GM23248 (cell line): ENCODE results near the gene TMEM51. TPM values are rescaled to one million over a fixed set of nuclear protein-coding genes. Genes with fewer than 3 reads are reported as not detected.

Experiments
- DNase-seq: peaks from one replicate; pipeline ENCODE4 v3.0.0-alpha.2; 2015
- H2AFZ ChIP-seq: fragments of 200-600 bp; sonication (generic); 2 replicates; pipeline ENCODE4 v1.6.1; 2016; ENCODE audit warnings: antibody characterized with exemption
- H3F3A ChIP-seq: fragments of 200-600 bp; sonication (generic); 2 replicates; pipeline ENCODE4 v1.6.1; 2016; ENCODE audit warnings: mild to moderate bottlenecking, antibody characterized with exemption, mixed run types; ENCODE audit not compliant: insufficient read depth
- H3K27ac ChIP-seq: fragments of 200-600 bp; sonication (generic); 2 replicates; pipeline ENCODE4 v1.5.1; 2016; ENCODE audit warnings: mild to moderate bottlenecking
- H3K27me3 ChIP-seq: fragments of 200-600 bp; sonication (generic); replicated peaks from 2 replicates; pipeline ENCODE4 v1.6.1; 2016; ENCODE audit warnings: mild to moderate bottlenecking; ENCODE audit not compliant: insufficient read depth
- H3K36me3 ChIP-seq: fragments of 200-600 bp; sonication (generic); 2 replicates; pipeline ENCODE4 v1.6.1; 2016; ENCODE audit warnings: low read depth, mild to moderate bottlenecking
- H3K4me1 ChIP-seq: fragments of 200-600 bp; sonication (generic); 2 replicates; pipeline ENCODE4 v1.6.1; 2016; ENCODE audit warnings: mild to moderate bottlenecking; ENCODE audit not compliant: insufficient read depth
- H3K4me2 ChIP-seq: fragments of 200-600 bp; sonication (generic); one replicate; pipeline ENCODE4 v1.6.1; 2016; ENCODE audit warnings: mild to moderate bottlenecking; ENCODE audit not compliant: unreplicated experiment
- H3K4me3 ChIP-seq: fragments of 200-600 bp; sonication (generic); 2 replicates; pipeline ENCODE4 v1.5.1; 2016; ENCODE audit warnings: mild to moderate bottlenecking
- H3K79me2 ChIP-seq: fragments of 200-600 bp; sonication (generic); 2 replicates; pipeline ENCODE4 v1.6.1; 2016; ENCODE audit warnings: mild to moderate bottlenecking; ENCODE audit not compliant: insufficient read depth
- H3K9ac ChIP-seq: fragments of 200-600 bp; sonication (generic); 2 replicates; pipeline ENCODE4 v1.6.1; 2016; ENCODE audit warnings: mild to moderate bottlenecking
- H3K9me2 ChIP-seq: fragments of 200-600 bp; sonication (generic); 2 replicates; pipeline ENCODE4 v1.6.1; 2016; ENCODE audit warnings: mixed run types, mild to moderate bottlenecking, moderate library complexity; ENCODE audit not compliant: insufficient read depth
- H3K9me3 ChIP-seq: fragments of 200-600 bp; sonication (generic); one replicate; pipeline ENCODE4 v1.6.1; 2017; ENCODE audit warnings: low read depth
- H4K20me1 ChIP-seq: fragments of 200-600 bp; sonication (generic); 2 replicates; pipeline ENCODE4 v1.6.0; 2016; ENCODE audit not compliant: insufficient read depth
- EZH2 ChIP-seq: fragments of 200-600 bp; sonication (generic); IDR thresholded peaks from 2 replicates; pipeline ENCODE4 v1.6.1; 2018; ENCODE audit warnings: antibody characterized with exemption, mild to moderate bottlenecking; ENCODE audit not compliant: insufficient read depth, poor library complexity, severe bottlenecking
- EZH2phosphoT487 ChIP-seq: fragments of 200-600 bp; sonication (generic); IDR thresholded peaks from 2 replicates; pipeline ENCODE4 v1.6.1; 2018; ENCODE audit warnings: antibody characterized with exemption, moderate library complexity, mild to moderate bottlenecking, low read depth; ENCODE audit not compliant: insufficient read depth
- WGBS, 2 experiments: methylation state at CpG; one replicate each; pipeline ENCODE4 v1.1.6; 2015 to 2017; ENCODE audit warnings: low lambda C conversion rate in 2 of 2, low coverage in 1 of 2; ENCODE audit errors: missing lambda C conversion rate in 2 of 2; 5-methylcytosine and 5-hydroxymethylcytosine counted together
- in situ Hi-C: fragments of 300-500 bp; cut with MboI; formaldehyde crosslinking; loops from 2 replicates; pipeline ENCODE4 v1.15.0; 2020
- polyA plus RNA-seq: library from polyadenylated mRNA; unstranded; fragments of >200 nt; fragmentation: Nextera tagmentation; extraction: Ambion mirVana; gene quantifications from 2 replicates; pipeline ENCODE4 v1.2.1, GENCODE V29; 2016
- total RNA-seq: library from RNA; depleted of rRNA; stranded (reverse); fragments of >200 nt; shearing (Covaris generic); gene quantifications from 2 replicates; pipeline ENCODE4 v1.2.3, GENCODE V29; 2014

The TMEM51 gene
- total and polyA plus RNA-seq, 2 experiments from 2014 or later: 0.54 to 0.55 TPM

DNA sequence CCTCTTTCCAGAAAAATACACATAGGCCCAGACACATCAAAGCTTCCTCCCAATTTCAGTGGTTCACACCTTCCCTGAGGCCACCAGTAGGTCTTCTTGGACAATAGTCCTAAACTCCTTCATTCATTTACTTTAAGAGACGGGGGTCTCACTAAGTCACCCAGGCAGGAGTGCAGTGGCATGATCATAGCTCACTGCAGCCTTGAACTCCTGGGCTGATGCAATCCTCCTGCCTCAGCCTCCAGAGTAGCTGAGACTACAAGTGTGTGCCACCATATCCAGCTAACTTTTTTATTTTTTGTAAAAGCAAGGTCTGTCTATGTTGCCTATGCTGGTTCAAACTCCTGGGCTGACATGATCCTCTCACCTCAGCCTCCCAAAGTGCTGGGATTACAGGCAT lies 85.2 kb downstream of the TMEM51 start:
- Histone ChIP-seq H3K79me2 (no peaks in the 10 kb centered on the region), H3K27ac (no peak overlapping the region), H3K9me3 (no peaks in the 10 kb centered on the region), H3K36me3 (no peaks in the 10 kb centered on the region), H3K9me2 (no peaks in the 10 kb centered on the region), H4K20me1 (no peaks in the 10 kb centered on the region; the same call in 1 of the 2 replicates), H2AFZ (no peak overlapping the region), H3F3A (no peaks in the 10 kb centered on the region), H3K27me3 (peaks cover 7% of the 10 kb centered on the region; the same call in 1 of the 2 replicates), H3K4me1 (no peaks in the 10 kb centered on the region), H3K9ac (no peak overlapping the region), H3K4me2 (no peak overlapping the region), H3K4me3 (no peak overlapping the region)
- TF ChIP-seq EZH2phosphoT487 (no peak), EZH2 (no peak)
- no peak for DNase-seq
- in situ Hi-C loops: no loop called here
- 19 to 33% methylated on average over 1 of the region's 1 CpG for WGBS, 2 experiments

DNA sequence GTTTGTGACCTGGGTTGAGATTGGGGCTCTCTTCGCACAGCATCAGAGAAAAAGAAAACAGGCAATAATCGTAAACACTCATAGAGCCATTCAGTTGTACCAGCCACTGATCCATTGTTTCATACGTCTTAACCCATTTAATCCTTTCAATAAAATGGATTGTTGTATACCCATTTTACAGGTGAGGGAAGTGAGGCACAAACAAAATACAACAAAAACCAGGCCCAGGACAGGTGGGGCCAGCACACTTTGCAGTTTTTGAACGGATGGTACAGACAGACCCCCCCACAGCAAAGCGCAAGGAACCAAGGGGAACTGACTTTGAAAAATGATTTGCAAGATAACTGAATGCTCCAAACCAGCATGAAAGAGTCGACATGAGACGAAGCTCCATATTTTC lies 89.2 kb downstream of the TMEM51 start:
- no peaks in the 10 kb centered on the region for H4K20me1 ChIP-seq
- H3K4me3 ChIP-seq: no peak overlapping the region
- TF ChIP-seq EZH2 (no peak), EZH2phosphoT487 (no peak)
- H3K4me2 ChIP-seq: no peak overlapping the region
- H3K36me3 ChIP-seq: no peaks in the 10 kb centered on the region
- no peak overlapping the region for H2AFZ ChIP-seq
- in situ Hi-C loops: no loop called here
- no peak overlapping the region for H3K9ac ChIP-seq
- whole genome bisulfite sequencing, 2 experiments: 76 to 84% methylated on average over 7 of the region's 7 CpGs
- H3K27me3 ChIP-seq: peaks cover 14% of the 10 kb centered on the region
- H3F3A ChIP-seq: no peaks in the 10 kb centered on the region
- no peak for DNase-seq
- no peaks in the 10 kb centered on the region for H3K9me2 ChIP-seq
- no peaks in the 10 kb centered on the region for H3K9me3 ChIP-seq
- no peaks in the 10 kb centered on the region for H3K4me1 ChIP-seq
- H3K79me2 ChIP-seq: no peaks in the 10 kb centered on the region
- H3K27ac ChIP-seq: no peak overlapping the region

DNA sequence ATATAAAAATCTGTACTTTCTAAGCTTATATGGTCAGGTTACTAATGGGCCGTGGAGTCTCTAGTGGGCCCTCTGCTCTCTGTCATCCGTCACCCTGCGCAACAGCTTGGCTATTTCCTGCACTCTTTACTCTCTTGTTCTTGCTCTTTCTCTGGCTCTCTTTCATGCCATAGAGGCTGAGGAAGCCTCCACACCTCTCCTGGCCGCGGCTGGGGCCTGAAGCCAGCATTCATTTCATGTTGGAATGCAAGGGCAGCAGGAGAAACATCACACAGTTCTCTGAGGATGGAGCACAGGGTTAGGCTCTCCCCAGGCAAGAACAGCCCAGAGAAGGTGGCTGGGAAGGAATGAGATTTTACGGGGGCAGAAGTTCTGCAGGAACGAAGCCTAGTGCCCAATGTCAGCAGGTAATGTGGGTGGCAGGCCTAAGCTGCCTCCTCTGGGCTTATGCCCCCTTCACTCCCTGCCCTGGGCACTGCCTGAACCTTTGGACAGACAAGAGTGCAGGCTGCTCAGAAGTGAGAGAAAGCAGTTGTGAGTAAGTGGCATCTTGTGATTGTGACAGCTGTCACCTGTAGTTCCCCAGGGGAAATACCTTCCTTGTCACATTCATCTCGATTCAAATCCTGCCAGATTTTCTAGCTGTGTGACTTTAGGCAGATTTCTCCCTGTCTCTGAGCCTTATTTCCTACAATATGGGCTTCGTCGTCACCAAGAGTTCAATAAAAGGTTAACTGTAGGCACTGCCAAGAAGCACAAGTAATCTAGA lies 89.9 kb downstream of the TMEM51 start:
- no peak for DNase-seq
- 64 to 65% methylated on average over 10 of the region's 10 CpGs for WGBS, 2 experiments
- H3K9ac ChIP-seq: no peak overlapping the region

DNA sequence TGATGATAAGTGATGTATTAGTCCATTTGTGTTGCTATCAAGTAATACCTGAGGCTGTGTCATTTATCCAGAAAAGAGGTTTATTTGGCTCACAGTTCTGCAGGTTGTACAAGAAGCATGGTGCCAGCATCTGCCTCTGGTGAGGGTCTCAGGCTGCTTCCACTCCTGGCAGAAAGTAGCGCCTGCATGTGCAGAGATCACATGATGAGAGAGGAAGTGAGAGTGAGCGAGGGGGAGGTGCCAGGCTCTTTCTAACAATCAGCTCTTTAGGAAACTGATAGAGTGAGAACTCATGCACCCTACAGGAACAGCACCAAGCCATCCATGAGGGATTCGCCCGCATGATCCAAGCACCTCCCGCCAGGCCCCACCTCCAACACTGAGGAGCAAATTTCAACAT lies 91.3 kb downstream of the TMEM51 start:
- Histone ChIP-seq H2AFZ (no peak overlapping the region), H3K4me2 (no peak overlapping the region), H3K9me2 (no peaks in the 10 kb centered on the region), H3F3A (no peaks in the 10 kb centered on the region), H3K9ac (no peak overlapping the region), H3K27me3 (peaks cover 34% of the 10 kb centered on the region), H3K9me3 (no peaks in the 10 kb centered on the region), H4K20me1 (no peaks in the 10 kb centered on the region), H3K79me2 (no peaks in the 10 kb centered on the region), H3K4me1 (no peaks in the 10 kb centered on the region), H3K4me3 (no peak overlapping the region), H3K36me3 (no peaks in the 10 kb centered on the region), H3K27ac (no peak overlapping the region)
- no peak for DNase-seq
- in situ Hi-C loops: no loop called here
- TF ChIP-seq EZH2phosphoT487 (no peak), EZH2 (no peak)
- 88 to 96% methylated on average over 5 of the region's 5 CpGs for WGBS, 2 experiments

More for the DNA sequence above, 89.9 kb downstream of the TMEM51 start:
- Histone ChIP-seq H3K4me3 (no peak overlapping the region), H3K79me2 (no peaks in the 10 kb centered on the region), H3K4me2 (no peak overlapping the region), H3K36me3 (no peaks in the 10 kb centered on the region), H2AFZ (no peak overlapping the region), H3F3A (no peaks in the 10 kb centered on the region), H4K20me1 (no peaks in the 10 kb centered on the region), H3K4me1 (no peaks in the 10 kb centered on the region), H3K27ac (no peak overlapping the region), H3K9me3 (no peaks in the 10 kb centered on the region), H3K27me3 (peaks cover 21% of the 10 kb centered on the region), H3K9me2 (no peaks in the 10 kb centered on the region)
- in situ Hi-C loops: no loop called here
- TF ChIP-seq EZH2 (no peak), EZH2phosphoT487 (no peak)
